ENCODE data around the gene MEGF10.

Gene MEGF10

GRCh38 chr5:127331890-127332649 is 41.5 kb downstream of the MEGF10 start:
- DNase-seq, result no peak

- no peak for DNase-seq
Measured at GRCh38 chr5:127333483-127333882, 42.9 kb downstream of the MEGF10 start.

GRCh38 chr5:127335381-127335780 is 44.8 kb downstream of the MEGF10 start:
- DNase-seq, result no peak

DNA sequence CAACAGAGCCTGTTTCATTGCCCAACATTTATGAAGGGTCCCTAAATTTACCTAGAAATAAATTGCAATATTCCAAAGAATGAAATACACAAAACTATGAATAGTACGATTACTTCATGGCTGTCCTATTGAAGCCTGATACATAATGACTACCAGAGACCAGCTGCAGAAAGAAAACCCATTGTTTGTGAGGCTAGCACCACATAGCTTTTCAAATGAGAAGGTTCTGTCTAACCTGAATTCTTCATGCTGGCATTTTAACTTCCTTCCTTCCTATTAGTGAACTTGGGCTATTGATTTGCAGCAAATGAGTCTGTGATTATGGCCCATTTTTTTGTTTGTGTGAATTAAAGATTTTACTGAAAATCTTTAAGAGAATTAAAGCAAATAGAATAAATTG is 47.3 kb downstream of the MEGF10 start:
- no peak for DNase-seq

DNA sequence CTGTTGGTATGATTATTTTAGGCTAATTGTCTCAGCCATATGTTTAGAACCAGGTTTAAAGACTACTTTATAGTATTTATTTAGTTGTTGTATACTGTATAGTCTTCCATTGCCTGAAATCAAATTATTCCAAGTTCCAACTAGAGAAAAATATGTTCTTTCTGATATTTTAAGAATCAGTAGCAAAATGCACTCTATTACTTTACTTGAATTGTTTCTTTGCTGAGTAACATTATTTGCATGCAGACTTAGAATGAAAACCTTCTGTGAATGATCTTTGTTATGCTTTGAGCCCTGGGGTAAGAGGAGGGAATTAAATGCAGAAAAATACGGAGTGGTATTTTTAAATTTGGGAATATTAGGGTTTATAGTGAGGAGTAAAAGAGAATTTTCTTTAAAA is 47.9 kb downstream of the MEGF10 start:
- DNase-seq, result no peak

DNA sequence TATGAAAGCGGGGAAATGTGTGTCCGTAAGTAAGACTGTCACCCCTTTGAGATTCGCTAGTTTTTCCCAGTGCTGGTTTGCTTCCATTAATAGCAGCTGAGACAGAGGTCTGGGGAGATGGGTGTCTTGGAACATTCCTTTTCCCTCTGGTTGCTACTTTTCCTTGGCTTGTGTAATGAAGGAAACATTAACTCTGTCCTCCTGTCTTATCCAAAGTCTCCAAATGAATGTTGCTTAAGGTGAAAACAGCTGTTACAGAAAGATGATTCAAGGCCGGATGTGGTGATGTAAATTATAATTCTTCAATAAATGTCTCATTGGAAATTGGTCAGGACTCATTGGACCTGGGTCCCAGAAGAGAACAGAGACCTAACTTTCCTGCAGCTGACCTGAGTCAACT is 50.0 kb downstream of the MEGF10 start:
- DNase-seq, result no peak

DNA sequence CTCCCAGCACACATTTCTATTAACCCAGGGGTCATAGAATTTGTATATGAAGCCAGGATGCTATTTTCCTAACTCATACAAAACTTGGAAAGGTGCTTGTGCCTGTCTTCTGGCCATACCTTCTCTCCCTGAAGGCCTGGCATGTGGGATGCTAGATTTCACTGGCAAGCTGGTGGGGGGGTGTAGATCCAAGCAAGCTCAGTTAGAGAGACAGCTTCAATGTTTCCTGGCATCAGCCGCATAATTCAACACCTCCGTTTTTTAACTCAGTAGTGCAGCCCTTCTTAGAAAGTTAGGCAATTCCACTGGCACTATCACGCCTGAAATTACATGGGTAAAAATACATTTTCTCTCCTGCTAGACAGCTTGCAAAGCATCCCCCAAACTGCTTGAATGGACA is 51.8 kb downstream of the MEGF10 start:
- DNase-seq, result no peak

- no peak for DNase-seq
Measured at GRCh38 chr5:127343313-127343712, 52.7 kb downstream of the MEGF10 start.

DNA sequence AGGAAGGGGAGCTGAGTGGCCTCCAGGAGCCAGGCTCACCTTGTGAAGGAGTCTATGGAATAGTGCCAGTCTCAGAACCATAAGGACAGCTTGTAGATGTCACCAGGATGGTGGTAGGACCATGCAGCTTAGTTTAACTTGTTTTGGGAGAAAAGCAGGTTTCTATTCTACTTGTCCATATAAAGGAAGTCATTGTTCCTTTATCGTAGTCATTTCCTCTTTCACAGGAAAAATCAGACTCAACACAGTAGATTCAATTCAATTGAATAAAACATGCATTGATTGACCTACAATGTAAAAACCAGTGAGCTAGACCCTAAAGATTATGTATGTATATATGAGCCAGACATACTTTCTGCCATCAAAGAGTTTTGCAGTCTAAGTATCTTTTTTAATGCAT is 53.3 kb downstream of the MEGF10 start:
- DNase-seq, result no peak

- no peak for DNase-seq
Measured at GRCh38 chr5:127344931-127345330, 54.3 kb downstream of the MEGF10 start.

GRCh38 chr5:127351418-127351817 is 60.8 kb downstream of the MEGF10 start:
- no peak for DNase-seq

GRCh38 chr5:127352068-127352467 is 61.5 kb downstream of the MEGF10 start:
- DNase-seq, result no peak

DNA sequence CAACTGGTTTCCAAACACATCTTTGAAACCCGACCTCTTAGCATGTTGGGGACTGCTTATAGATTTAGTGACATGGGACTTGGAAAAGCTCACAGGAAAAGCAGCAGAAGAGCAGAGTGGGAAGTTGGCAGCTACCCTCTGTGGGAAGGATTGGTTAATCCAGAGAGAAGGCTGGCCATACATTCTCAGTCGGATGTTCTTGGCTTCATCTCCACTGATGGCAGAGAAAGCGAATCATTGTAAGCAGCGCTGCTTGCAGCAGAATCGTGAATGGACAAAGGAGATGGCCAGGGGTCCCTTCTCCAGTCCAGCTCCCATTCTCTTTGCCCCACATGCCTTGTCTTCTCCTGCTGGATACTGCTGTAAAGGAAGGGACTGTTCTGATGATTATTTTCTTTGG is 62.7 kb downstream of the MEGF10 start:
- no peak for DNase-seq

- DNase-seq, result no peak
Measured at GRCh38 chr5:127353796-127354195, 63.2 kb downstream of the MEGF10 start.

- DNase-seq, result no peak
Measured at GRCh38 chr5:127355337-127355736, 64.7 kb downstream of the MEGF10 start.

DNA sequence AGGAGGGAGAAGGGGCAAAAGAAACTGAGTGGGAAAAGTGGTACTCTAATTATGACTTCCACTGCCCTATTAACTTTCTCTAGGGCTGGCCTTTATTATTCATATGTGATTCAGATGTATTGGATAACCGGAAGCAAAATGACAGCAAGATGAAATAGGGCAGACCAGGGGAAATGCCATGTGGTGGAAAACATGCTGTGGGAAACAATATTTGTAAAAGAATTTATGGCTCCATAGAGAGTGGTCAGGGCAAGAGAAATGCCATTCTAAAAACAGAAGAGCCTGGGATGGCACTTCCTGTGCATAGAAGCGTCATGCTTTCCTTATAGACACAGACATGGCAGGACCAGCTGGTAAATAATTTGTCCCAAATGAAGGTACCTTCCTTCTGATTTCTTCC is 67.7 kb downstream of the MEGF10 start:
- DNase-seq, result no peak

DNA sequence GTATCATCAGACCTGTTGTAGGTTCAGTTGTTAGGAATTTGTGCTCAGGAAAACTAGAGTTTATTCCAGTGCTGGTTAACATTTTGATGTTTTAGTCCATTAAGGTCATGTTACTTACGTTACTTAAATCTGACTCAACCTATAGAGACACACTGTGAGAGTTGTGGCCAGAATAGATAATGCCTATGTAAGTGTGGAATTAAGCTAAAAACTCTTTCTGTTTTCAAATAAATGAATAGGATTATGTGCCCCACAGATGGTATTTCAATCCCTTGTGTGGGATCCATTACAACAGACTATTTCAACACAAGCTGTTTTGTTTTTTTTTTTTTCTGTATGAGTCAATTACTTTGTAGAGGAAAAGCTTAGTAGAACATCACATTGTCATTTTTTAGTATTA is 68.1 kb downstream of the MEGF10 start:
- no peak for DNase-seq

DNA sequence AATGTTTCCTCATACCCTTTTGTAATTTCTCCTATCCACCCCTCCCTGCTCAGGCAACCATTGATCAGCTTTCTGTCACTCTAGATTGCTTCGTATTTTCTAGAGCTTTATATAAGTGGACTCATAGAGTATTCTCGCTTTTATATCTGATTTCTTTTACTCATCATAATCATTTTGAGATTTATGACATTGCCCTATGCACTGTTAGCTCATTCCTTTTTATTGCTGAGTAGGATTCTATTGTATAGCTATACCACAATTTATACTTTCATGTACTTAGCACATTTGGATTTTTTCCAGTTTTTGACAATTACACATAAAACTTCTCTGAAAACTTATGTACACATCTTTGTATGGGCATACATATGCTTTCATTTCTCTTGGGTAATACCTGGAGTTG is 68.9 kb downstream of the MEGF10 start:
- no peak for DNase-seq

DNA sequence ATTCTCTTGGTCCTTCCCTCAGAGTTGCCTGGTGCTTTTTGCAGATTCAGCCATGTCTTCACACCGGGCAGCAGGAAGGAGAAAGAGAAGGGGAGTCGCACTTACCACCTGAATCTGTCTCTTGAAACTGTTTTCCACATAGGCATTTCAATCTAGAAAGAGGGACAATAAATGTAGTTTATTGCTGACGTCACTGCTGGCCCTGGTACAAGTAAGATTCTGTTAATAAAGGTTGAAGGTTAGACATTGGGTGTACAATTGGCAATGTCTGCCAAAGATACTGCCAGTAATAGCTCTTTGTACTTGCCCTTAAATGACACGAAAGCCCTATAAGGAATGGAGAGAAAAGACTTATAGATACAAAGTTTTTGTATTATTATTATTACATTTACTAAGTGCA is 72.8 kb downstream of the MEGF10 start:
- DNase-seq, result no peak

GRCh38 chr5:127367029-127367428 is 76.4 kb downstream of the MEGF10 start:
- no peak for DNase-seq

DNA sequence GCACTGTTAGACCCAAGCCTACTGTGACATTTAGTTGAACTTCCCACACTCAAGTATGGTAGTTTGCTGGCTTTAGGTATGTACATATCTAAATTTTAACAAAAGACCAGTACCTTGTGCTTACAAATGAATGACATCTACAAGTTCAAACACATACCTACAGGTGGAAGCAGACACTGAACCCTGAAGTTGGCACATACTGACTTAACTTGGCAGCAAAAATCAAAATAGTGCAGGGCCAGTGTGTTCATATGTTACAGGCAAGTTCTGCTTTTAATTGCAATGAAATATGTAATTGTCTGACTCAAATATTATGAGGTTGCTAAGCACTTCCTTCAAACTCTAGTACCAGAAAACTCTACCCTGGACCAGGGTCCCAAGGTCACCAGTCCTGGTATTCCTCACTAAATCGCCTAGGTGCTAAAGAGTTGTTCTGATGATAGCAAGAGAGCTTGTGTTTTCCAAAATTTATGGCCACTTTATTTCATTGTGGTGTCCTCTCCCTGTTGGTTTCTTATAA is 77.4 kb downstream of the MEGF10 start:
- no peak for DNase-seq

- no peak for DNase-seq
Measured at GRCh38 chr5:127369796-127370195, 79.2 kb downstream of the MEGF10 start.

DNA sequence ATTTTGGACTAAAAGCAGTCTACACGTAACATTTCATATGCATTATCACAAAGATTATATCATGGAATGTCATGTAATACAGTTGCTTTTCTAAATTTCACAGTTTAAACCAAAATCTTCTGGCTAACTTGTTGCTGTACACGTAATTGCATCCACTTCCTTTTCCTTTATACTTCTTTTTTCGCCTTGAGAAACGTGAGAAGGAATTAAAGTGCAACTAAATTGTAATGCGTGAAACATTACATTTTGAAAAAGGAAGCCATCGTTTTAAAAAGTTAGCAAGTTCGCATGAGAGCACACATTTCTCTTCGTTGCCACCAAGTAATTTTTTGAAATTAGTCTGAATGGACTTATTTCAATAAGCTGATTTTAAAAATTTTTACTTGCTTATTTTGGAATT is 80.0 kb downstream of the MEGF10 start:
- no peak for DNase-seq

- no peak for DNase-seq
Measured at GRCh38 chr5:127373858-127374491, 83.4 kb downstream of the MEGF10 start.

- DNase-seq, result no peak
Measured at GRCh38 chr5:127375124-127375523, 84.5 kb downstream of the MEGF10 start.

Data from 8988T (cell line).